ENCODE results near the gene DSCAM.

DNA sequence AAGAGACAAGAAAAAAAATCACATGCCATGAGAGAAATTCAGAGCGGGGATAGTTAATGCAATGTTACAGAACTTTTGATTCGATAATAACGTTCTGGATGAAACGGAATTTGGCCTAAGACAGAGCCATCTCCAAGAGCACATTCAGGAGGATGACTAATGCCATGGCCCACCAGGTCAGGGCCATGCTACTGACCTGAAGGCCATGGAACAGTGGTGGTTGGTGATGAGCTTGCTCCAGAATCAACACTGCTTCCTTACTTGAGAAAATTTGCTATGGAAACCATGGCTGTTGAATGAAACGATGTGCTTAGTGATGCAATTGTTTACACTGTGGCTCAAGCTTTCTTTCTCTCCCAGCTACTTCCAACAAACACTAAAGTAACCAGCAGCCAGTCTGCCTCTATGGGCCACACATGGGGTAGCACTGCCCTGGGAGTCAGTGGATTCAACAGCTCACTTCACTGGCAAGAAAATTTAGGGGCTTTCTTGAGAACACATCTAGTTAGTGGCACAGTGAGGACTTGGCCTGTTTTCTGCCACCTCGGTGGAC lies 680.6 kb downstream of the DSCAM start:
- TF ChIP-seq, protein P1, sequence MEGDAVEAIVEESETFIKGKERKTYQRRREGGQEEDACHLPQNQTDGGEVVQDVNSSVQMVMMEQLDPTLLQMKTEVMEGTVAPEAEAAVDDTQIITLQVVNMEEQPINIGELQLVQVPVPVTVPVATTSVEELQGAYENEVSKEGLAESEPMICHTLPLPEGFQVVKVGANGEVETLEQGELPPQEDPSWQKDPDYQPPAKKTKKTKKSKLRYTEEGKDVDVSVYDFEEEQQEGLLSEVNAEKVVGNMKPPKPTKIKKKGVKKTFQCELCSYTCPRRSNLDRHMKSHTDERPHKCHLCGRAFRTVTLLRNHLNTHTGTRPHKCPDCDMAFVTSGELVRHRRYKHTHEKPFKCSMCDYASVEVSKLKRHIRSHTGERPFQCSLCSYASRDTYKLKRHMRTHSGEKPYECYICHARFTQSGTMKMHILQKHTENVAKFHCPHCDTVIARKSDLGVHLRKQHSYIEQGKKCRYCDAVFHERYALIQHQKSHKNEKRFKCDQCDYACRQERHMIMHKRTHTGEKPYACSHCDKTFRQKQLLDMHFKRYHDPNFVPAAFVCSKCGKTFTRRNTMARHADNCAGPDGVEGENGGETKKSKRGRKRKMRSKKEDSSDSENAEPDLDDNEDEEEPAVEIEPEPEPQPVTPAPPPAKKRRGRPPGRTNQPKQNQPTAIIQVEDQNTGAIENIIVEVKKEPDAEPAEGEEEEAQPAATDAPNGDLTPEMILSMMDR (conservative IDR thresholded peaks at IDR 0.05; ENCODE audit: low read depth in 2 of 2): no peak
- TF ChIP-seq REST (IDR thresholded peaks at IDR 0.05; ENCODE audit: unreplicated experiment) (no peak), CREB1 (CRISPR knock-in tag; IDR thresholded peaks at IDR 0.05; ENCODE audit: low read depth) (no peak), POLR2AphosphoS5 (IDR thresholded peaks at IDR 0.05; ENCODE audit: low read depth) (no peak)

Measured in GM23338 (cell line).